ENCODE data around the gene GAN. TPM values are rescaled to one million over a fixed set of nuclear protein-coding genes. Genes with fewer than 3 reads are reported as not detected.
A peak's percentile ranks its signal among the peaks of the same experiment; 100 is the strongest.

The GAN gene
- total RNA-seq, 3 donors from 2014 or later, result 15.5 to 23.2 (median 21.1) TPM

- H3K4me1 ChIP-seq (ENCODE audit: low read depth), result peaks cover 36% of the 10 kb centered on the region
- no peak for TF ChIP-seq CTCF (IDR thresholded peaks at IDR 0.05)
- intact Hi-C loops (cut with DNase I, micrococcal nuclease), result no loop called here
- DNase-seq (no peak), ATAC-seq (no peak)
- H3K4me3 ChIP-seq, result no peak overlapping the region
- no peaks in the 10 kb centered on the region for H3K36me3 ChIP-seq (ENCODE audit: low read depth)
- H3K9me3 ChIP-seq, result no peaks in the 10 kb centered on the region
Measured at GRCh38 chr16:81278526-81278925, 36.2 kb upstream of the GAN start.

- Histone ChIP-seq H3K36me3 (ENCODE audit: low read depth) (no peaks in the 10 kb centered on the region), H3K4me3 (no peak overlapping the region), H3K4me1 (ENCODE audit: low read depth) (peaks cover 36% of the 10 kb centered on the region), H3K9me3 (no peaks in the 10 kb centered on the region)
- intact Hi-C loops (cut with DNase I, micrococcal nuclease), result no loop called here
- TF ChIP-seq CTCF (IDR thresholded peaks at IDR 0.05), result no peak
- ATAC-seq (no peak), DNase-seq (no peak)
Measured at GRCh38 chr16:81279392-81279791, 35.4 kb upstream of the GAN start.

GRCh38 chr16:81280393-81280792, 34.4 kb upstream of the GAN start:
- Histone ChIP-seq H3K9me3 (no peaks in the 10 kb centered on the region), H3K4me3 (no peak overlapping the region), H3K4me1 (ENCODE audit: low read depth) (peaks cover 28% of the 10 kb centered on the region), H3K36me3 (ENCODE audit: low read depth) (no peaks in the 10 kb centered on the region)
- intact Hi-C loops (cut with DNase I, micrococcal nuclease), result no loop called here
- TF ChIP-seq CTCF (IDR thresholded peaks at IDR 0.05), result no peak
- ATAC-seq (no peak), DNase-seq (no peak)

GRCh38 chr16:81283044-81283443, 31.7 kb upstream of the GAN start:
- H3K9me3 ChIP-seq, result no peaks in the 10 kb centered on the region
- no peaks in the 10 kb centered on the region for H3K36me3 ChIP-seq (ENCODE audit: low read depth)
- H3K4me1 ChIP-seq (ENCODE audit: low read depth), result peaks cover 6% of the 10 kb centered on the region
- intact Hi-C loops (cut with DNase I, micrococcal nuclease), result no loop called here
- ATAC-seq (peak; percentile 83), DNase-seq (no peak)
- TF ChIP-seq CTCF (IDR thresholded peaks at IDR 0.05), result no peak
- no peak overlapping the region for H3K4me3 ChIP-seq

GRCh38 chr16:81284995-81285600, 29.7 kb upstream of the GAN start:
- DNase-seq (no peak), ATAC-seq (no peak)
- intact Hi-C loops (cut with DNase I, micrococcal nuclease), result no loop called here
- Histone ChIP-seq H3K9me3 (no peaks in the 10 kb centered on the region), H3K4me3 (no peak overlapping the region), H3K36me3 (ENCODE audit: low read depth) (no peaks in the 10 kb centered on the region), H3K4me1 (ENCODE audit: low read depth) (no peaks in the 10 kb centered on the region)
- TF ChIP-seq CTCF (IDR thresholded peaks at IDR 0.05), result no peak

GRCh38 chr16:81286190-81286589, 28.6 kb upstream of the GAN start:
- no peak for ATAC-seq
- Histone ChIP-seq H3K4me1 (ENCODE audit: low read depth) (no peaks in the 10 kb centered on the region), H3K36me3 (ENCODE audit: low read depth) (no peaks in the 10 kb centered on the region), H3K9me3 (no peaks in the 10 kb centered on the region), H3K4me3 (no peak overlapping the region)
- no peak for DNase-seq
- intact Hi-C loops (cut with DNase I, micrococcal nuclease), result no loop called here
- no peak for TF ChIP-seq CTCF (IDR thresholded peaks at IDR 0.05)
